G401.6 (cell line): Measurements from ENCODE around the gene CGB1.
"Not testable (repeated sequence)": the region's sequence is repeated elsewhere in the genome, so short reads cannot be mapped to it uniquely, and the experiment has no call there.

Source experiments
- FAIRE-seq: peaks from 2 replicates; lab custom pipeline; 2012; peaks lifted over from hg19 to GRCh38; lab: Jason Lieb, UNC

Gene CGB1

GRCh38 chr19:49036815-49037214 is at the start of gene CGB1:
Gene CGB1, minus strand, starts transcription at chr19:49036895. Its CDS starts 184 bp downstream, at chr19:49036711.
- FAIRE-seq, result not testable (repeated sequence)

- FAIRE-seq, result no peak
Measured at GRCh38 chr19:49086296-49086695, 49.6 kb upstream of the CGB1 start.

- no peak for FAIRE-seq
Measured at GRCh38 chr19:49085868-49086232, 49.2 kb upstream of the CGB1 start.

- FAIRE-seq, result peak; percentile 96
Measured at GRCh38 chr19:49085020-49085867, 48.5 kb upstream of the CGB1 start, which contains the start of gene SNRNP70. Gene SNRNP70, plus strand, starts transcription at chr19:49085451. Its CDS starts 964 bp downstream, at chr19:49086415.

- FAIRE-seq, result no peak
Measured at GRCh38 chr19:49084206-49085019, 47.7 kb upstream of the CGB1 start.

- no peak for FAIRE-seq
Measured at GRCh38 chr19:49081273-49081672, 44.6 kb upstream of the CGB1 start.

- no peak for FAIRE-seq
Measured at GRCh38 chr19:49080392-49080791, 43.7 kb upstream of the CGB1 start.

GRCh38 chr19:49074869-49075268 is 38.2 kb upstream of the CGB1 start:
- FAIRE-seq, result peak; percentile 57

- no peak for FAIRE-seq
Measured at GRCh38 chr19:49073514-49074378, 37.1 kb upstream of the CGB1 start.

- FAIRE-seq, result no peak
Measured at GRCh38 chr19:49071860-49072547, 35.3 kb upstream of the CGB1 start.

- no peak for FAIRE-seq
Measured at GRCh38 chr19:49070416-49070815, 33.7 kb upstream of the CGB1 start.

- FAIRE-seq, result no peak
Measured at GRCh38 chr19:49069026-49069425, 32.3 kb upstream of the CGB1 start.

- FAIRE-seq, result no peak
Measured at GRCh38 chr19:49067554-49067953, 30.9 kb upstream of the CGB1 start.

GRCh38 chr19:49065905-49066512 is 29.3 kb upstream of the CGB1 start:
- FAIRE-seq, result peak; percentile 70

GRCh38 chr19:49064768-49065611 is 28.3 kb upstream of the CGB1 start, which contains the start of gene NTF4:
Gene NTF4, minus strand, starts transcription at chr19:49064818. Its CDS starts 2,821 bp downstream, at chr19:49061997.
- no peak for FAIRE-seq

GRCh38 chr19:49064029-49064629 is 27.4 kb upstream of the CGB1 start:
- no peak for FAIRE-seq

- FAIRE-seq, result no peak
Measured at GRCh38 chr19:49061445-49061844, 24.8 kb upstream of the CGB1 start.

- FAIRE-seq, result no peak
Measured at GRCh38 chr19:49061000-49061399, 24.3 kb upstream of the CGB1 start.

- FAIRE-seq, result no peak
Measured at GRCh38 chr19:49059053-49059452, 22.4 kb upstream of the CGB1 start.

- no peak for FAIRE-seq
Measured at GRCh38 chr19:49058562-49058961, 21.9 kb upstream of the CGB1 start.
